Hematopoietic multipotent progenitor cell treated with erythropoietin and hydrocortisone succinate and interleukin-3 and kit ligand, for 17 days (in vitro differentiated cells): ENCODE data around the gene MORN1.
"Not testable (repeated sequence)": the region's sequence is repeated elsewhere in the genome, so short reads cannot be mapped to it uniquely, and the experiment has no call there.

Source experiments
- DNase-seq: peaks from one replicate; pipeline ENCODE4 v3.0.0-alpha.2; 2015; ENCODE audit warnings: low spot score

The MORN1 gene

GRCh38 chr1:2337081-2337480 lies 54.3 kb downstream of the MORN1 start:
- DNase-seq = no peak

- DNase-seq = no peak
Observed at GRCh38 chr1:2336499-2336898, 54.9 kb downstream of the MORN1 start.

DNA sequence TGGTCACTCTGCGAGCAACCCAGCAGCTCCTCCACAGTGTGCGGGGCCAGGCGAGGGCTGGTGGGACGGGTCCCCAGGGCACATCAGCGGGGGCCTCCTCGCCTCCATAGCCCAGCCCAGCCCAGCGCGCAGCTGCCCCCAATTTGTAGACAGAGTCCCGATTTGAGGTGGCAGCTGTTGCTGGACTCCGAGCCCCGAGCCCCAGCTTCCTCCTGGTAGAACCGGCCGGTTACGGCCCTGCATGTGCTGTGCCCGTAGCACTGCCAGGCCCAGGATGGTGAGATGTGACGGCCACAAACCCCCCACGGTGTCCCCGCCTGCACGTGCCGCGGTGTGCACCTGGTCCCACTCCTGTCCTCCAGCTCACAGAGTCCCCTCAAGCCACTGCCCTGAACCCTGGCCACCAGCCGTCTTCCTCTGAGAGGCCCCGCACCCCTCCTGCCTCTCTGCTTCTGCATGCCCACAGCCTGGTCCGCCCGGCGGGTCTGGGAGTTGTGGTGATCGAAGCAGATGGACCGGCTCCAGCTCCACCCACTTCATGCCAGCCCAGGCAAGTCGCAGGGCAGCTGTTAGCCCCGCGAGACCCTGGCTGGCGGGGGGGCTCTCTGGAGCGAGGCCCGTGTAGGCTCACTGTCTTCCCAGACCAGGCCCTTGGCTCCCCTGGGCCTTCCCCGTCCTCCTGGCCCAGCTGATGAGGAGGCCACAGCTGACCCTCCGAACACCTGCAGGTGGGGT lies 55.5 kb downstream of the MORN1 start:
- no peak for DNase-seq

GRCh38 chr1:2334883-2335534 lies 56.3 kb downstream of the MORN1 start:
- DNase-seq = no peak

- no peak for DNase-seq
Observed at GRCh38 chr1:2334366-2334765, 57.0 kb downstream of the MORN1 start.

DNA sequence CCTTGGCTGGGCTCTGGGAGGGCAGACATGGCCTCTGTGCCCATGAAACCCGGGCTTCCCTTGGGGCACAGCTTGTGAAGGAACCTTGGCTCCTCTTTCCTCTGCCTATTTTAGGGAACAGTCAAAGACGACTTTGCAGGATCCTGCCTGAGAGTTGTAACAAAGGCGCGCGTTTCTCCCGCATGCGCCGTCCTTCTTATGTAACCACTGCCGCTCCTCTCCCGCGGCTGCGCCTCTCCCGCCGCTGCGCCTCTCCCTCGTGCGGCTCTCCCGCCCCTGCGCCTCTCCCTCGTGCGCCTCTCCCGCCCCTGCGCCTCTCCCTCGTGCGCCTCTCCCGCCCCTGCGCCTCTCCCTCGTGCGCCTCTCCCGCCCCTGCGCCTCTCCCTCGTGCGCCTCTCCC lies 59.8 kb downstream of the MORN1 start:
- DNase-seq = not testable (repeated sequence)

GRCh38 chr1:2331200-2331544 lies 60.2 kb downstream of the MORN1 start:
- no peak for DNase-seq

GRCh38 chr1:2330519-2331199 lies 60.7 kb downstream of the MORN1 start:
- DNase-seq = no peak

- no peak for DNase-seq
Observed at GRCh38 chr1:2330035-2330434, 61.3 kb downstream of the MORN1 start.

DNA sequence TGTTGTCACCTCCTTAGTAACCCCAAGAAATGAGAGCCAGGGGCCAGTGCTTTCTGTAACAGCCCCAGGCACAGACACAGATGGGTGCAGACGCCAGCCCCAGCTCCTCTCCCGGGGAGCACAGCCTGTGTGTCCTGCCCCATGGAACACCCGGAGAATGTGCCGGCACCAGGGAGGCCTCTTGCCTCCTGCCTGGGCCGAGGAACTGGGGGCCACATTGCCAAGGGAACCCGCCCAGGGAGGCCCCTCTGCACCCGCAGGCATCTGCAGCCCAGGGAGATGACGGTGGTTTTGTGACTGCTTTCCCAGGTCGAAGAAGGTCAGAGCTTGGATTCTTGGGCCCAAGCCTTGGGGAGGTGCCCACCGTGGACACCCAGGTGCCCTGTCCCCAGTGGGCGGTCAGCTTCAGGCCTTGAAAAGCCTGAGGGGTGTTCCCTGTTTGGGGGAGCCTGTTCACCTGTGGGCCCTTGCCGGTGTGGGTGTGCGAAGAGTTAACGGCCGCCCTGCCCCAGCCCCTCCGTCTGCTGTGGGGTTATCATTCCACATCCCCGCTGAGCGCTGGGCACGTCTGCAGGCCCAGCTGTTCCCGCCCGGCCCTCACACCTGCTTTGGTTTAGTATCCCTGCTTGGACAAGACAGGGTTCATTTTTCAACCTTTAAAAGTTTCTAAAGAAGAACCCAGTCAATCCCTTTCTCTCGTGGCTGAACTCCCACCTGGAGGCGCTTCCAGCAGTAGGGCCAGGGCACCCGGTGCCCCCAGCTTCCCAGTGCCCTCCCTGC lies 62.5 kb downstream of the MORN1 start:
- DNase-seq = no peak

DNA sequence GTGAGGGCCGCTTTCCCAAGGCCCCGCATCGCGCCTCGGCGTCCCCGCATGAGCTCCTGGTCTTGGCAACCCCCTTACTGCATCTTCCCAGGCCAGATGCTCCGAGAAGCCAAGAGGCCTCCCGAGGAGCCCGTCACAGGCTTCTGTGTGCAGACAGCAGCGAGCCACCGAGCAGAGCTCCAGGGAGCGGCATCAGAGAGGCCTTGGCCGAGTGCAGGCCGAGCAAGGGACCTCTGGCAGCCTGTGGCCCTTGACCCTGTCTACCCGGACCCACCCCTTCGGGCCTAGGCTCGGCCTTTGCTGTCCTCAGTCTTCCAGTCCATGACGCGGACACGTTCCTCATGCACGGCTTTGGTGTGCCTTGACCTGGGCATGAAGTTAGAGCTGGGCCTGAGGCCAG lies 63.5 kb downstream of the MORN1 start:
- no peak for DNase-seq

- DNase-seq = not testable (repeated sequence)
Observed at GRCh38 chr1:2327162-2327561, 64.2 kb downstream of the MORN1 start.

GRCh38 chr1:2326524-2326923 lies 64.8 kb downstream of the MORN1 start:
- no peak for DNase-seq

- DNase-seq = no peak
Observed at GRCh38 chr1:2324553-2325366, 66.6 kb downstream of the MORN1 start.

DNA sequence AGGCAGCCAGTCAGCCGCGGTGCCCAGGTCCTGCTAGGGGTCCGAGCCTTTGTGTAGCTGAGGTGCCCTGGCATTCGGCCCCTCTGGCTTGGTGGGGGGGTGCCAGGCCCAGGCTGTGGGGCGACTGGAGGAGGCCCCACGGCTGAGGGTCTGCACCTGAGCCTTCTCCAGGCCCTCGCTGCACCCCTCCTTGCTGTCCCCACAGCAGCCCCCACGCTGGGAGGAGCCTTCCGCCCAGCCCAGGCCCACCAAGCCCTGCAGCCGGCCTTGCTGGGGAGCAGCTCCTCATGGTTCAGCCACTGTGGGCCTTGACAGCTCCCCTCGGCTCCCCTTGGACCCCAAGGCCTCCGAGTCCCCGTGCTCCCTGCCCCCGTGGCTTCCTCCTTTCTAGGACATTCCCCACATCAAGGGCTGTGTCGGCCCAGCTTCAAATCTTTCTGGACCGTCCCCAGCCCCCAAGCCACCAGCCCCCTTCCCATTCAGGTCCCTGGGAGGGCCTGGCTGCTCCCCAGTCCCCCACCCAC lies 67.8 kb downstream of the MORN1 start:
- no peak for DNase-seq

DNA sequence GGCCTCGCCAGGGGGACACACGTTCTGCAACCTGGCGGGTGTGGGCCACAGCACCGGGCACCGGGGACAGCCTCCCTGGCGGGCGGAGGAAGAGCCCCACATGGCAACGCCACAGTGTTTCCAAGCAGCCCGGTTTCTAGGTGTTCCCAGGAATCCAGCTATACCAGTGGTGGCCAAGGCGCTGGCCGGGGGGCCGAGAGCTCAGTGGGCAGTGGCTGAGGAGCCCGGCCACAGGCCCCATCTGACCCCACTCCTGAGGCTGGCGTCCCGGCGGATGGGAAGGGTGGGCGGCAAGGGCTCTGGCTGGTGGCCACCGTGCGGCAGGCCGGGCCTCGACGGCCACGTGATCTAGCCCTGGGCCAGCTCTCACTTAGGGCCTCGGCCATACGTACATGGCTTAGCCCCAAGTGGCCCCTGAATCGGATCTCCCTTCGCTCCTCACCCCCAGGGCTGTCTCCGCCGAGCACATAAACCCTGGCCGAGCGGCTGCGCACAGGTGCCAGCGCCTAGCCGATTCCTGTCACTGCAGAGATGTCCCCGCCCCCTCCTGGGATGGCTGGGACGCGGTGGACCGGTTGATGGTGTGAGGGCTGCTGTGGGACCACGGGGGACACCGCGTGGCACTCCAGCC lies 68.7 kb downstream of the MORN1 start:
- no peak for DNase-seq

GRCh38 chr1:2322065-2322571 lies 69.2 kb downstream of the MORN1 start:
- no peak for DNase-seq

DNA sequence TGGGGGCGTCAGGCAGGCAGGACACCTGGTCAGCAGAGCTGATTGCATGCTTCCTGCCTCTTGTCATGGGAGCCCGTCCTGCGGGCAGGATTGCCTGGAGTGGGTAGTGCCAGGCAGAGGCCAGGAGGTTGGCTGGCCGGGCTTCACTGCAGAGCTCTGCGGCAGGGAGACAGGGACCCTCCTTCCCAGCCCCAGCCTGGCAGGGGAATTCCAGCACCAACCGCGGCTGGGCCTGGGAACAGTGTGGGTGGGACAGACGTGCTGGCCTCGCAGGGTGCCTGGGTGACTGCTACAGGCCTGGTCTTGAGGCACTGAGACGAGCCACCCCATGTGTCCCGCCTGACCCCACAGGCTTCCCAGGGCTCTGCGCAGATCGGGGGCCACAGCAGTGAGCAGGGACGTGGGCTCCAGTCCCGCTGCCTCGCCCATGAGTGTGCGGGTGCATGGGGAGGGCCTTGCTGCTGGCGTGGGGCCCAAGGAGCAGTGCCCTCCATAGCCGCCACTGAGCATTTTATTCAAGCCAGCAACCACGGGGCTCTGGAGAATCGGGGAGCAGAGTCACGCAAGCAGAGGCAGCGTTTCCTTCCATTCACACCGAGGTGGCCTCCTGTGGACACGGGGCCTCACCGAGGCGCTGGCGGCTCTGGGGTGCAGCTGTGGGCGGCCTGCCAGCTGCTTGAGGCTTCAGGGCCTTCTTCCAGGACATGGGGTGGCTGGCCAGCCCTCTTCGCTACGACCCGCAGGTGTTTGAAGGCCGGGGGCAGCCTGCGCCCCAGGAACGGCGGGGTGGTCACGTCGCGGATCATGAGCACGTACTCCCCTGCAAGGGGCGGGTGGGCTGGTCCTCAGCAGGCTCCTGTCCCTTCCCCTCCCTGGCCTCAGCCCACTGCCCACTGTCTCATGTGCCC lies 70.3 kb downstream of the MORN1 start:
- DNase-seq = no peak

DNA sequence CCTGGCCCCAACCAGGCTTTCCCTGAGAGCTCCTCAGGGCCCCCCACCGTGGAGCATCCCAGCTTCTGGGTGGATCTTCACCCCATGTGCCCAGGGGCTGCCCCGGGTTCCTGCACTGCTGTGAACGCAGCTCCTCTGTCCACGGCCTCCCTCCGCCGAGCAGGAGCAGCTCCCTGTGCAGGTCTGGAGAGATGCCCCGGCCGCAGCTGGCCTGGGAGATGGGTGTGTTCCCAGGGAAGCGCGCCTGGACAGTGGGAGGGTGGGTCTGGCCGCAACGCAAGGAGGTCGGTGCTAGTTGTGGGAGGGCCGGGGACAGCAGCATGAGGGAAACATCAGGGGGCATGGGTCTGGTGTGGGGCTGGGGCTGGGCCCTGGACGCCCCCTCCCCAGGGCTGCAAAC lies 71.3 kb downstream of the MORN1 start:
- no peak for DNase-seq

DNA sequence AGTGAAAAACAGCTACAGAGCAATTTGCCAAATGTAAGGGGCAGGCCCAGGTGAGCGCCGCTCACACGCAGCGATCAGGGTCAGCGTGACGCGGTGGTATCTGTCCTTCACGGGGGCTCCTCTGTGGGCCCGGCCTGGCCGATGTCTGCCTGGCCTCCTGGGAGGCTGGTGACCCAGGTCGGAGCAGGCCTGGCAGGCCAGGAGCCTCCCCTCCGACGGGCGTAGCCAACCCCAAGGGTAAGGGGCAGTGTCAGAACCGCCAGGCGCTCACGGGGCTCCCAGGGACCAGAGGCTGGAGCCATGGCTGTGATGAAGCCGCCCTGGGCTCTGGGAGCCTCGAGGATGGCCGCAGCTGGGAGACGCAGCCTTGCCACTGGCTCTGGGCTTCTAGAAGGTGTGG lies 72.1 kb downstream of the MORN1 start:
- DNase-seq = no peak
